Prostate gland (tissue), 2 donors: ENCODE results near the gene GLB1L. TPM values are rescaled to one million over a fixed set of nuclear protein-coding genes. Genes with fewer than 3 reads are reported as not detected.

Experiments
- DNase-seq: peaks from one replicate; pipeline ENCODE4 v3.0.0-alpha.2; 2019; ENCODE audit warnings: low spot score
- H3K27ac ChIP-seq, 2 donors: fragments of 200-600 bp; sonication (generic); 2 replicates each; pipeline ENCODE4 v1.5.1; 2017 to 2019
- H3K27me3 ChIP-seq: fragments of 200-600 bp; sonication (generic); replicated peaks from 2 replicates; pipeline ENCODE4 v1.5.1; 2019; ENCODE audit not compliant: insufficient read depth
- H3K36me3 ChIP-seq, 2 donors: fragments of 200-600 bp; sonication (generic); 1 replicate in 1 of 2; 2 replicates in 1 of 2; pipeline versions ENCODE4 v1.5.1 to v1.8.1; 2017 to 2019
- H3K4me1 ChIP-seq: fragments of 200-600 bp; sonication (generic); replicated peaks from 2 replicates; pipeline ENCODE4 v1.5.1; 2019
- H3K4me3 ChIP-seq, 2 donors: fragments of 200-600 bp; sonication (generic); 2 replicates each; pipeline ENCODE4 v1.5.1; 2017 to 2019
- H3K9me3 ChIP-seq: fragments of 200-600 bp; sonication (generic); 2 replicates; pipeline ENCODE4 v1.5.1; 2017
- CTCF ChIP-seq, 4 experiments: fragments of 200-600 bp in 2 of 4; fragments of 450-650 bp in 2 of 4; sonication (generic) in 2 of 4; IDR thresholded peaks; 1 replicate in 3 of 4; 2 replicates in 1 of 4; pipeline ENCODE4 v1.5.1; 2016 to 2019; ENCODE audit warnings: antibody characterized with exemption in 4 of 4, mild to moderate bottlenecking in 2 of 4, moderate library complexity in 2 of 4
- POLR2A ChIP-seq: fragments of 450-650 bp; IDR thresholded peaks from one replicate; pipeline ENCODE4 v1.6.1; 2016; ENCODE audit warnings: antibody characterized with exemption, mild to moderate bottlenecking
- POLR2AphosphoS5 ChIP-seq: sonication (generic); formaldehyde crosslinking; IDR thresholded peaks from one replicate; pipeline ENCODE4 v1.6.1; 2017; ENCODE audit warnings: antibody characterized with exemption
- WGBS: methylation state at CpG from one replicate; pipeline ENCODE4 v1.1.5; 2018; 5-methylcytosine and 5-hydroxymethylcytosine counted together
- intact Hi-C: fragments of 100-400 bp; cut with DNase I; formaldehyde crosslinking; loops from one replicate; pipeline ENCODE4 v1.14.2; 2022
- total RNA-seq, 2 donors: library from RNA; depleted of rRNA; stranded (reverse); fragments of >200 nt; gene quantifications; one replicate each; pipeline ENCODE4 v1.1.0, GENCODE V29; 2016

Gene GLB1L
- total RNA-seq, 2 donors from 2014 or later = 23.1 to 25.0 TPM

- Histone ChIP-seq H3K27me3 (no peaks in the 10 kb centered on the region), H3K27ac (peak overlapping the region; percentile 94 to 98), H3K9me3 (no peaks in the 10 kb centered on the region), H3K4me3 (peak overlapping the region; percentile 64 to 77), H3K36me3 (peaks cover 0 to 9% of the 10 kb centered on the region in 2 donors), H3K4me1 (peaks cover 13% of the 10 kb centered on the region)
- intact Hi-C loops = loop anchor here (2.0 kb wide), 1 partner anchor 16 kb away; no protein-coding TSS in a partner anchor
- TF ChIP-seq POLR2AphosphoS5 (no peak), CTCF (IDR thresholded peaks at IDR 0.05) (peak in 1 of 4 experiments; percentile 21), POLR2A (no peak)
- DNase-seq = no peak
- 9% methylated on average over 9 of the region's 9 CpGs for WGBS
Observed at GRCh38 chr2:219278655-219279150, 33.5 kb upstream of the GLB1L start.

- peak; percentile 70 for DNase-seq
- peak; percentile 93 to 98 (median 95) for TF ChIP-seq CTCF (IDR thresholded peaks at IDR 0.05)
- TF ChIP-seq POLR2AphosphoS5 = peak; percentile 81
- TF ChIP-seq POLR2A = no peak
- Histone ChIP-seq H3K4me1 (peaks cover 13% of the 10 kb centered on the region), H3K9me3 (no peaks in the 10 kb centered on the region), H3K36me3 (peaks cover 0 to 8% of the 10 kb centered on the region in 2 donors), H3K27ac (peak overlapping the region; percentile 94 to 98), H3K27me3 (no peaks in the 10 kb centered on the region), H3K4me3 (no peak overlapping the region)
- intact Hi-C loops = loop anchor here (2.0 kb wide), 1 partner anchor 17 kb away; no protein-coding TSS in a partner anchor
- 29% methylated on average over 25 of the region's 25 CpGs for WGBS
Observed at GRCh38 chr2:219277703-219278654, 32.7 kb upstream of the GLB1L start.

- no peak overlapping the region for H3K4me3 ChIP-seq
- no peaks in the 10 kb centered on the region for H3K9me3 ChIP-seq
- TF ChIP-seq POLR2A = no peak
- no peak for TF ChIP-seq CTCF (IDR thresholded peaks at IDR 0.05)
- no peak for TF ChIP-seq POLR2AphosphoS5
- H3K27ac ChIP-seq = peak overlapping the region; percentile 7 to 11
- WGBS = 14% methylated on average over 6 of the region's 6 CpGs
- no peaks in the 10 kb centered on the region for H3K27me3 ChIP-seq
- DNase-seq = peak; percentile 39
- peaks cover 6% of the 10 kb centered on the region for H3K4me1 ChIP-seq
- no peaks in the 10 kb centered on the region for H3K36me3 ChIP-seq
- intact Hi-C loops = no loop called here
Observed at GRCh38 chr2:219274361-219274921, 29.2 kb upstream of the GLB1L start.

GRCh38 chr2:219273937-219274336 is 28.7 kb upstream of the GLB1L start:
- Histone ChIP-seq H3K27me3 (no peaks in the 10 kb centered on the region), H3K27ac (peak overlapping the region; percentile 7 to 11), H3K9me3 (no peaks in the 10 kb centered on the region), H3K36me3 (no peaks in the 10 kb centered on the region), H3K4me1 (peaks cover 6% of the 10 kb centered on the region), H3K4me3 (no peak overlapping the region)
- TF ChIP-seq POLR2A = no peak
- TF ChIP-seq CTCF (IDR thresholded peaks at IDR 0.05) = no peak
- WGBS = 49% methylated on average over 3 of the region's 3 CpGs
- intact Hi-C loops = no loop called here
- peak; percentile 36 for DNase-seq
